ENCODE results near the gene WDR1. TPM values are rescaled to one million over a fixed set of nuclear protein-coding genes. Genes with fewer than 3 reads are reported as not detected.

The WDR1 gene
- total RNA-seq, 1 donor from 2014 or later: 161 TPM

- H3K27me3 Mint-ChIP-seq (ENCODE audit: unreplicated experiment): no peaks in the 10 kb centered on the region
- TF ChIP-seq CTCF (IDR thresholded peaks at IDR 0.05; ENCODE audit: partially characterized antibody, unreplicated experiment): no peak
- H3K36me3 Mint-ChIP-seq (ENCODE audit: unreplicated experiment): no peaks in the 10 kb centered on the region
- no peak overlapping the region for H3K27ac Mint-ChIP-seq (ENCODE audit: unreplicated experiment)
- peaks cover 1% of the 10 kb centered on the region for H3K9me3 Mint-ChIP-seq (ENCODE audit: unreplicated experiment)
- DNase-seq: no peak
- H3K4me1 Mint-ChIP-seq (ENCODE audit: low read depth, unreplicated experiment): no peaks in the 10 kb centered on the region
- H3K4me3 Mint-ChIP-seq (ENCODE audit: unreplicated experiment): no peak overlapping the region
These were observed 27.9 kb upstream of the WDR1 start for GRCh38 chr4:10144479-10144878.

- H3K36me3 Mint-ChIP-seq (ENCODE audit: unreplicated experiment): no peaks in the 10 kb centered on the region
- no peaks in the 10 kb centered on the region for H3K27me3 Mint-ChIP-seq (ENCODE audit: unreplicated experiment)
- H3K4me1 Mint-ChIP-seq (ENCODE audit: low read depth, unreplicated experiment): no peaks in the 10 kb centered on the region
- H3K9me3 Mint-ChIP-seq (ENCODE audit: unreplicated experiment): peaks cover 1% of the 10 kb centered on the region
- no peak for DNase-seq
- TF ChIP-seq CTCF (IDR thresholded peaks at IDR 0.05; ENCODE audit: partially characterized antibody, unreplicated experiment): no peak
- H3K27ac Mint-ChIP-seq (ENCODE audit: unreplicated experiment): no peak overlapping the region
- H3K4me3 Mint-ChIP-seq (ENCODE audit: unreplicated experiment): no peak overlapping the region
These were observed 26.6 kb upstream of the WDR1 start for GRCh38 chr4:10143171-10143570.

- H3K36me3 Mint-ChIP-seq (ENCODE audit: unreplicated experiment): no peaks in the 10 kb centered on the region
- no peak overlapping the region for H3K4me3 Mint-ChIP-seq (ENCODE audit: unreplicated experiment)
- DNase-seq: no peak
- no peak for TF ChIP-seq CTCF (IDR thresholded peaks at IDR 0.05; ENCODE audit: partially characterized antibody, unreplicated experiment)
- H3K9me3 Mint-ChIP-seq (ENCODE audit: unreplicated experiment): peaks cover 1% of the 10 kb centered on the region
- no peaks in the 10 kb centered on the region for H3K4me1 Mint-ChIP-seq (ENCODE audit: low read depth, unreplicated experiment)
- H3K27ac Mint-ChIP-seq (ENCODE audit: unreplicated experiment): no peak overlapping the region
- no peaks in the 10 kb centered on the region for H3K27me3 Mint-ChIP-seq (ENCODE audit: unreplicated experiment)
These were observed 24.5 kb upstream of the WDR1 start for GRCh38 chr4:10140866-10141759.

GRCh38 chr4:10139518-10139917, 22.9 kb upstream of the WDR1 start:
- TF ChIP-seq CTCF (IDR thresholded peaks at IDR 0.05; ENCODE audit: partially characterized antibody, unreplicated experiment): no peak
- H3K9me3 Mint-ChIP-seq (ENCODE audit: unreplicated experiment): no peaks in the 10 kb centered on the region
- no peak for DNase-seq
- no peaks in the 10 kb centered on the region for H3K27me3 Mint-ChIP-seq (ENCODE audit: unreplicated experiment)
- H3K4me3 Mint-ChIP-seq (ENCODE audit: unreplicated experiment): no peak overlapping the region
- H3K27ac Mint-ChIP-seq (ENCODE audit: unreplicated experiment): no peak overlapping the region
- no peaks in the 10 kb centered on the region for H3K4me1 Mint-ChIP-seq (ENCODE audit: low read depth, unreplicated experiment)
- H3K36me3 Mint-ChIP-seq (ENCODE audit: unreplicated experiment): no peaks in the 10 kb centered on the region

GRCh38 chr4:10135260-10135659, 18.7 kb upstream of the WDR1 start:
- H3K4me1 Mint-ChIP-seq (ENCODE audit: low read depth, unreplicated experiment): no peaks in the 10 kb centered on the region
- H3K4me3 Mint-ChIP-seq (ENCODE audit: unreplicated experiment): no peak overlapping the region
- H3K27ac Mint-ChIP-seq (ENCODE audit: unreplicated experiment): no peak overlapping the region
- peaks cover 4% of the 10 kb centered on the region for H3K9me3 Mint-ChIP-seq (ENCODE audit: unreplicated experiment)
- no peak for DNase-seq
- peaks cover 4% of the 10 kb centered on the region for H3K36me3 Mint-ChIP-seq (ENCODE audit: unreplicated experiment)
- H3K27me3 Mint-ChIP-seq (ENCODE audit: unreplicated experiment): no peaks in the 10 kb centered on the region
- no peak for TF ChIP-seq CTCF (IDR thresholded peaks at IDR 0.05; ENCODE audit: partially characterized antibody, unreplicated experiment)
